HG03520 (cell line): ENCODE data around the gene SLMAP.
"Not testable (repeated sequence)": the region's sequence is repeated elsewhere in the genome, so short reads cannot be mapped to it uniquely, and the experiment has no call there.

ENCODE experiments used
- ATAC-seq: cut with Tn5 transposase; IDR thresholded peaks from one replicate; pipeline ENCODE4 v1.9.1; 2021; ENCODE audit warnings: mild to moderate bottlenecking, moderate library complexity; ENCODE audit not compliant: unreplicated experiment

The SLMAP gene

GRCh38 chr3:57826245-57826951 lies 70.3 kb downstream of the SLMAP start:
- no peak for ATAC-seq

- ATAC-seq = no peak
Measured at GRCh38 chr3:57826952-57827723, 71.0 kb downstream of the SLMAP start.

GRCh38 chr3:57827757-57828156 lies 71.6 kb downstream of the SLMAP start:
- no peak for ATAC-seq

GRCh38 chr3:57832486-57832885 lies 76.4 kb downstream of the SLMAP start:
- no peak for ATAC-seq

- no peak for ATAC-seq
Measured at GRCh38 chr3:57832900-57833313, 76.8 kb downstream of the SLMAP start.

- no peak for ATAC-seq
Measured at GRCh38 chr3:57833763-57834162, 77.7 kb downstream of the SLMAP start.

- ATAC-seq = no peak
Measured at GRCh38 chr3:57837686-57838085, 81.6 kb downstream of the SLMAP start.

- no peak for ATAC-seq
Measured at GRCh38 chr3:57838627-57839026, 82.5 kb downstream of the SLMAP start.

GRCh38 chr3:57840473-57840872 lies 84.4 kb downstream of the SLMAP start:
- ATAC-seq = no peak

GRCh38 chr3:57841818-57842217 lies 85.7 kb downstream of the SLMAP start:
- no peak for ATAC-seq

GRCh38 chr3:57848177-57848738 lies 92.1 kb downstream of the SLMAP start:
- ATAC-seq = no peak

GRCh38 chr3:57851304-57851703 lies 95.2 kb downstream of the SLMAP start:
- ATAC-seq = no peak

- ATAC-seq = no peak
Measured at GRCh38 chr3:57852896-57853295, 96.8 kb downstream of the SLMAP start.

GRCh38 chr3:57855281-57855680 lies 99.2 kb downstream of the SLMAP start:
- ATAC-seq = no peak

GRCh38 chr3:57855943-57856342 lies 99.8 kb downstream of the SLMAP start:
- no peak for ATAC-seq

- ATAC-seq = no peak
Measured at GRCh38 chr3:57856675-57857074, 100.6 kb downstream of the SLMAP start.

- ATAC-seq = no peak
Measured at GRCh38 chr3:57862894-57863293, 106.8 kb downstream of the SLMAP start.

GRCh38 chr3:57863380-57863779 lies 107.3 kb downstream of the SLMAP start:
- no peak for ATAC-seq

GRCh38 chr3:57864853-57865252 lies 108.7 kb downstream of the SLMAP start:
- no peak for ATAC-seq

- not testable (repeated sequence) for ATAC-seq
Measured at GRCh38 chr3:57869110-57869509, 113.0 kb downstream of the SLMAP start.

GRCh38 chr3:57872606-57873005 lies 116.5 kb downstream of the SLMAP start:
- ATAC-seq = no peak

GRCh38 chr3:57876632-57877031 lies 120.5 kb downstream of the SLMAP start:
- ATAC-seq = no peak
